K562 (cell line): ENCODE measurements around the gene THBS2. TPM values are rescaled to one million over a fixed set of nuclear protein-coding genes. Genes with fewer than 3 reads are reported as not detected.

Experiments used
- ATAC-seq: fragments of 200-7000 bp; cut with Tn5 transposase; 3 replicates; pipeline ENCODE4 v1.9.1; 2020; ENCODE audit warnings: moderate library complexity
- BruUV-seq: library from RNA; stranded (reverse); fragments of 400-500 nt; replicated peaks from 2 replicates; lab custom pipeline; 2021; lab: Mats Ljungman, UMichigan
- CTCF ChIA-PET: fragments of 300-600 bp; formaldehyde crosslinking; extraction: SDS; loops from one replicate; lab custom pipeline; 2021; ENCODE audit warnings: low intra/inter-chr PET ratio; lab: Yijun Ruan, JAX
- POLR2A ChIA-PET: fragments of 300-600, 350-650 bp; sonication (Branson Sonifier 250); formaldehyde crosslinking; extraction: SDS; loops from one replicate; lab custom pipeline; 2021; ENCODE audit warnings: antibody characterized with exemption, inconsistent platforms; lab: Yijun Ruan, JAX
- DNase-seq, 4 experiments: peaks; one replicate each; pipeline versions ENCODE4 v3.0.0 to v3.0.0-alpha.2; 2011 to 2018; ENCODE audit warnings: low spot score in 3 of 4, mixed read lengths in 3 of 4; ENCODE audit errors: extremely low read depth in 1 of 4
- FAIRE-seq: peaks from 2 replicates; lab custom pipeline; 2011; peaks lifted over from hg19 to GRCh38; lab: Jason Lieb, UNC
- H2AFZ ChIP-seq: 2 replicates; pipeline ENCODE4 v1.6.0; 2011; ENCODE audit warnings: low read depth, low read length, control low read depth, inconsistent platforms
- H3K27ac ChIP-seq: fragments of 200-600 bp; 3 replicates; pipeline ENCODE4 v1.8.0; 2011; ENCODE audit warnings: low read depth, mild to moderate bottlenecking, control low read depth, inconsistent platforms, low read length, moderate library complexity, mixed read lengths; ENCODE audit errors: extremely low read depth
- H3K27me3 ChIP-seq, 2 experiments: fragments of 300-600 bp in 1 of 2; 2 replicates in 1 of 2; 3 replicates in 1 of 2; pipeline versions ENCODE4 v1.6.0 to v1.8.0; 2011; ENCODE audit warnings: inconsistent platforms in 2 of 2, low read length in 2 of 2, mild to moderate bottlenecking in 1 of 2, mixed read lengths in 1 of 2, moderate library complexity in 1 of 2; ENCODE audit not compliant: control insufficient read depth in 2 of 2, insufficient read depth in 2 of 2
- H3K36me3 ChIP-seq: fragments of 300-600 bp; 3 replicates; pipeline ENCODE4 v1.8.0; 2011; ENCODE audit warnings: mild to moderate bottlenecking, low read length, inconsistent platforms; ENCODE audit not compliant: control insufficient read depth, insufficient read depth
- H3K4me1 ChIP-seq, 2 experiments: fragments of 200-600 bp in 1 of 2; replicated peaks in 1 of 2; 2 replicates in 1 of 2; 3 replicates in 1 of 2; pipeline versions ENCODE4 v1.5.1 to v1.8.0; 2011; ENCODE audit warnings: inconsistent platforms in 2 of 2, low read length in 2 of 2, mild to moderate bottlenecking in 1 of 2, mixed read lengths in 1 of 2, moderate library complexity in 1 of 2; ENCODE audit not compliant: control insufficient read depth in 2 of 2, insufficient read depth in 2 of 2
- H3K4me2 ChIP-seq: 2 replicates; pipeline ENCODE4 v1.6.1; 2011; ENCODE audit warnings: low read length, control low read depth, inconsistent platforms, mixed read lengths; ENCODE audit not compliant: insufficient read depth
- H3K4me3 ChIP-seq: fragments of 200-600 bp; sonication (generic), shearing (Covaris generic); 2 replicates; pipeline ENCODE4 v1.5.1; 2016; ENCODE audit warnings: control low read depth, inconsistent platforms
- H3K79me2 ChIP-seq: fragments of 200-600 bp; 3 replicates; pipeline ENCODE4 v1.8.0; 2011; ENCODE audit warnings: low read length, inconsistent platforms; ENCODE audit not compliant: control insufficient read depth, insufficient read depth
- H3K9ac ChIP-seq, 2 experiments: 2 replicates each; pipeline versions ENCODE4 v1.6.0 to v1.6.1; 2011; ENCODE audit warnings: low read depth in 2 of 2, low read length in 2 of 2, control low read depth in 1 of 2, inconsistent platforms in 1 of 2, mild to moderate bottlenecking in 1 of 2, mixed read lengths in 1 of 2; ENCODE audit not compliant: insufficient read depth in 1 of 2
- H3K9me1 ChIP-seq: one replicate; pipeline ENCODE4 v1.6.0; 2011; ENCODE audit warnings: inconsistent platforms, mild to moderate bottlenecking, low read length, moderate library complexity; ENCODE audit not compliant: control insufficient read depth, insufficient read depth
- H3K9me3 ChIP-seq: replicated peaks from 2 replicates; pipeline ENCODE4 v1.5.1; 2011; ENCODE audit warnings: low read depth, low read length, inconsistent platforms; ENCODE audit not compliant: control insufficient read depth, insufficient read depth
- H4K20me1 ChIP-seq: replicated peaks from 2 replicates; pipeline ENCODE4 v1.6.1; 2011; ENCODE audit warnings: low read length, inconsistent platforms, mixed read lengths; ENCODE audit not compliant: control insufficient read depth, insufficient read depth
- BRD4 ChIP-seq: fragments of 200-600 bp; sonication (generic); IDR thresholded peaks from 2 replicates; pipeline ENCODE4 v1.6.1; 2017; ENCODE audit warnings: inconsistent platforms
- KAT8 ChIP-seq: fragments of 450-650 bp; IDR thresholded peaks from 2 replicates; pipeline ENCODE4 v1.6.1; 2016; ENCODE audit warnings: low read depth, mild to moderate bottlenecking
- L3MBTL2 ChIP-seq: fragments of 450-650 bp; IDR thresholded peaks from 2 replicates; pipeline ENCODE4 v1.6.1; 2016; ENCODE audit warnings: mild to moderate bottlenecking, moderate library complexity
- OTX1 ChIP-seq: fragments of 450-650 bp; formaldehyde crosslinking; IDR thresholded peaks from 2 replicates; pipeline ENCODE4 v1.4.0; 2022; ENCODE audit warnings: mild to moderate bottlenecking
- RUNX1 ChIP-seq: sonication (generic); IDR thresholded peaks from 2 replicates; pipeline ENCODE4 v1.6.1; 2016; ENCODE audit warnings: antibody characterized with exemption, low read depth
- SMARCB1 ChIP-seq: IDR thresholded peaks from 2 replicates; pipeline ENCODE4 v1.6.1; 2011; ENCODE audit warnings: improper control_type of control experiment, low read depth; ENCODE audit not compliant: insufficient read length
- SRSF1 ChIP-seq: fragments of 200-400 bp; formaldehyde crosslinking; IDR thresholded peaks from 2 replicates; pipeline ENCODE4 v1.6.1; 2017; ENCODE audit warnings: mild to moderate bottlenecking, low read depth, low read length, moderate library complexity
- STAG1 ChIP-seq: sonication (generic); formaldehyde crosslinking; IDR thresholded peaks from 2 replicates; pipeline ENCODE4 v1.5.0; 2020; ENCODE audit warnings: missing genetic modification reagents, borderline replicate concordance
- TAF9B ChIP-seq: fragments of 450-650 bp; IDR thresholded peaks from 2 replicates; pipeline ENCODE4 v1.6.1; 2018; ENCODE audit warnings: mild to moderate bottlenecking; ENCODE audit not compliant: partially characterized antibody
- TARDBP ChIP-seq: fragments of 450-650 bp; IDR thresholded peaks from 2 replicates; pipeline ENCODE4 v1.6.1; 2016
- TFAM ChIP-seq: fragments of 250-450 bp; sonication (Bioruptor Pico); conservative IDR thresholded peaks from 2 replicates; pipeline ENCODE4 v1.5.0; 2021; ENCODE audit warnings: mild to moderate bottlenecking, moderate library complexity
- USF2 ChIP-seq: sonication (generic); formaldehyde crosslinking; IDR thresholded peaks from 2 replicates; pipeline ENCODE4 v1.5.0; 2020; ENCODE audit warnings: missing genetic modification reagents
- ZNF134 ChIP-seq: fragments of 250-450 bp; sonication (Bioruptor Pico); conservative IDR thresholded peaks from 2 replicates; pipeline ENCODE4 v1.4.0; 2020
- ZNF239 ChIP-seq: fragments of 250-450 bp; sonication (Bioruptor Pico); IDR thresholded peaks from 2 replicates; pipeline ENCODE4 v1.4.0; 2020; ENCODE audit warnings: mild to moderate bottlenecking
- WGBS: fragments of 100-300 bp; shearing (Covaris generic); methylation state at CpG from one replicate; pipeline ENCODE4 v1.1.6; 2016; ENCODE audit warnings: low coverage, mixed read lengths; ENCODE audit not compliant: insufficient coverage; ENCODE audit errors: missing lambda C conversion rate; 5-methylcytosine and 5-hydroxymethylcytosine counted together
- in situ Hi-C: fragments of 300-500 bp; cut with MboI; formaldehyde crosslinking; loops from 4 replicates; pipeline ENCODE4 v1.15.0; 2018; ENCODE audit warnings: inconsistent platforms, mixed read lengths
- intact Hi-C: fragments of 100-400 bp; cut with micrococcal nuclease; formaldehyde crosslinking; loops from 2 replicates; pipeline ENCODE4 v1.14.2; 2022
- polyA plus RNA-seq, 8 experiments: library from polyadenylated mRNA; depleted of rRNA in 4 of 8; stranded (reverse) in 5 of 8; unstranded in 3 of 8; fragments of >200 nt; fragmentation: Nextera tagmentation in 2 of 8; fragmentation: Illumina TruSeq in 1 of 8; extraction: Ambion mirVana in 2 of 8; extraction: Trizol in 1 of 8; gene quantifications; 2 replicates each; pipeline versions ENCODE4 v1.2.1 to v1.2.3, GENCODE V29; 2011 to 2014; ENCODE audit warnings: inconsistent platforms in 1 of 8, missing spikeins in 1 of 8
- total RNA-seq, 7 experiments: library from RNA; depleted of rRNA in 6 of 7; stranded (reverse); fragments of >200 nt in 6 of 7; fragmentation: Illumina TruSeq in 2 of 7; extraction: Trizol in 2 of 7; gene quantifications; 2 replicates each; pipeline versions ENCODE4 v1.2.1 to v1.2.3, GENCODE V29; 2011 to 2021; ENCODE audit warnings: low replicate concordance in 1 of 7
- TF ChIP-seq, protein P1 (sequence below): fragments of 250-450 bp; sonication (Bioruptor Pico); IDR thresholded peaks from 2 replicates; pipeline ENCODE4 v1.6.1; 2021; ENCODE audit warnings: mild to moderate bottlenecking
- TF ChIP-seq, protein P2 (sequence below): sonication (generic); formaldehyde crosslinking; IDR thresholded peaks from 2 replicates; pipeline ENCODE4 v1.8.1; 2023; ENCODE audit warnings: mild to moderate bottlenecking, missing genetic modification reagents

THBS2 gene
- total and polyA plus RNA-seq, 9 of the 15 experiments (the other 6 are each of a cell fraction or from before 2014, with no cell fraction given), result 0.03 to 0.11 (median 0.03) TPM; not detected in 6

DNA sequence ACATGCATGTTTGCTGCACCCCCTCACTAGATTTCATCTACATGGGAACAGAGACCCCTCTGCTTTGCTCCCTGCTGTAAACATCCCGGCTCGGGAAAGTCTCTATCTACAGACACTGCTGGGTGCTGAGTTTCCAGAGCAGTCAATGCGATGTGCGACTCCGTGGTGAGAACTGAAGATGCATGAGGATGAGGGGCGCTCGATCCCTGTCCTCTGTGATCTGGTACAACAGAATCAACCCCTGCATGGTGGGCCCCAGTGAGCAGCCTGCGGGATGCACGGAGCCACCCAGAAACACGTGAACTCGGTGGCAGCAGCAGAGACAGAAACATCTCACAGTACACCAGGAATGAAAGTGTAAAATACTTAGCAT is 83.1 kb downstream of the THBS2 start:
- H3K27me3 ChIP-seq, result peaks cover 65 to 87% of the 10 kb centered on the region in 2 experiments
- H3K9ac ChIP-seq, result no peak overlapping the region
- H3K4me2 ChIP-seq, result no peak overlapping the region
- TF ChIP-seq TARDBP (no peak), SRSF1 (no peak), RUNX1 (no peak), OTX1 (CRISPR knock-in tag) (no peak), STAG1 (CRISPR knock-in tag) (no peak), BRD4 (no peak), ZNF134 (no peak), L3MBTL2 (no peak), SMARCB1 (no peak), KAT8 (no peak), USF2 (no peak), TFAM (CRISPR knock-in tag) (no peak), ZNF239 (no peak), TAF9B (no peak)
- TF ChIP-seq, protein P1, sequence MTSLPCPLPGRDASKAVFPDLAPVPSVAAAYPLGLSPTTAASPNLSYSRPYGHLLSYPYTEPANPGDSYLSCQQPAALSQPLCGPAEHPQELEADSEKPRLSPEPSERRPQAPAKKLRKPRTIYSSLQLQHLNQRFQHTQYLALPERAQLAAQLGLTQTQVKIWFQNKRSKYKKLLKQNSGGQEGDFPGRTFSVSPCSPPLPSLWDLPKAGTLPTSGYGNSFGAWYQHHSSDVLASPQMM, result no peak
- TF ChIP-seq, protein P2, sequence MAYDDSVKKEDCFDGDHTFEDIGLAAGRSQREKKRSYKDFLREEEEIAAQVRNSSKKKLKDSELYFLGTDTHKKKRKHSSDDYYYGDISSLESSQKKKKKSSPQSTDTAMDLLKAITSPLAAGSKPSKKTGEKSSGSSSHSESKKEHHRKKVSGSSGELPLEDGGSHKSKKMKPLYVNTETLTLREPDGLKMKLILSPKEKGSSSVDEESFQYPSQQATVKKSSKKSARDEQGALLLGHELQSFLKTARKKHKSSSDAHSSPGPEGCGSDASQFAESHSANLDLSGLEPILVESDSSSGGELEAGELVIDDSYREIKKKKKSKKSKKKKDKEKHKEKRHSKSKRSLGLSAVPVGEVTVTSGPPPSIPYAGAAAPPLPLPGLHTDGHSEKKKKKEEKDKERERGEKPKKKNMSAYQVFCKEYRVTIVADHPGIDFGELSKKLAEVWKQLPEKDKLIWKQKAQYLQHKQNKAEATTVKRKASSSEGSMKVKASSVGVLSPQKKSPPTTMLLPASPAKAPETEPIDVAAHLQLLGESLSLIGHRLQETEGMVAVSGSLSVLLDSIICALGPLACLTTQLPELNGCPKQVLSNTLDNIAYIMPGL, result no peak
- FAIRE-seq (no peak), ATAC-seq (no peak), DNase-seq (no peak)
- ChIA-PET POLR2A (no interaction called here), CTCF (interaction anchor here (0.6 kb wide), 1 partner anchor 23 kb away, joined by 3 read pairs; no protein-coding TSS in a partner anchor)
- peaks cover 5% of the 10 kb centered on the region; the same call in 1 of the 2 replicates for H4K20me1 ChIP-seq
- intact Hi-C loops (no loop called here), in situ Hi-C loops (no loop called here)
- peaks cover 0 to 16% of the 10 kb centered on the region in 2 experiments; a peak in 2 of 5 replicates for H3K4me1 ChIP-seq
- H3K79me2 ChIP-seq, result no peaks in the 10 kb centered on the region
- H3K4me3 ChIP-seq, result no peak overlapping the region
- H3K36me3 ChIP-seq, result no peaks in the 10 kb centered on the region
- 2% methylated on average over 11 of the region's 11 CpGs for WGBS
- no peak overlapping the region for H3K27ac ChIP-seq
- peaks cover 2% of the 10 kb centered on the region for H3K9me1 ChIP-seq
- no peaks in the 10 kb centered on the region for H3K9me3 ChIP-seq
- no TSS peak for BruUV-seq
- no peak overlapping the region for H2AFZ ChIP-seq
